Measurements from ENCODE around the gene KIF6.

The KIF6 gene

DNA sequence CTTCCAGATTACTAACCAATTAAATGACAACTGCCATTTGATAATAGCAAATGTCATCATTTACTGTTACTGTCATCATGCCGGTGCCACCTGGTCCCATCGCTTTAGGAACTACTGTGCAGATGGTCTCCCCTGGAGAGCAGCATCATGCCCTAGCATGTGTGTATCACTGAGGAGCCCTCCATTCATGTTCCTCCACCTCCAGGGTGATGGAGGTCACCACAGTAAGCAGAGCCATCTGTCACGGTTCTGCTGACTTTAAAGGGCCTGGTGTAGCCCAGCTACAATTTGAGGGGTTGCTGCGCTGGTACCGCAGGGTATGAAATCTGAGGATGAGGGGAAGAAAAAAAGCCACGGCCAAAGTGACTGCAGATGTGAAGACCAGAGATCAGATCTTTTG lies 283.9 kb downstream of the KIF6 start:
- H3K4me1 ChIP-seq (ENCODE audit: control insufficient read depth, insufficient read depth, low read length): no peaks in the 10 kb centered on the region
- H3K27me3 ChIP-seq (ENCODE audit: control insufficient read depth, insufficient read depth, low read length): no peaks in the 10 kb centered on the region
- H3K36me3 ChIP-seq (ENCODE audit: control insufficient read depth, insufficient read depth, low read length): no peaks in the 10 kb centered on the region
- H3K27ac ChIP-seq (ENCODE audit: low read depth, low read length): no peak overlapping the region
- H3K4me3 ChIP-seq (ENCODE audit: low read length): no peak overlapping the region
- no peak overlapping the region for H3K9ac ChIP-seq (ENCODE audit: low read length)

- H3K4me3 ChIP-seq (ENCODE audit: low read length): no peak overlapping the region
- no peaks in the 10 kb centered on the region for H3K36me3 ChIP-seq (ENCODE audit: control insufficient read depth, insufficient read depth, low read length)
- no peaks in the 10 kb centered on the region for H3K27me3 ChIP-seq (ENCODE audit: control insufficient read depth, insufficient read depth, low read length)
- no peak overlapping the region for H3K9ac ChIP-seq (ENCODE audit: low read length)
- no peak overlapping the region for H3K27ac ChIP-seq (ENCODE audit: low read depth, low read length)
- H3K4me1 ChIP-seq (ENCODE audit: control insufficient read depth, insufficient read depth, low read length): no peaks in the 10 kb centered on the region
Measured at GRCh38 chr6:39440039-39440426, 285.2 kb downstream of the KIF6 start.

DNA sequence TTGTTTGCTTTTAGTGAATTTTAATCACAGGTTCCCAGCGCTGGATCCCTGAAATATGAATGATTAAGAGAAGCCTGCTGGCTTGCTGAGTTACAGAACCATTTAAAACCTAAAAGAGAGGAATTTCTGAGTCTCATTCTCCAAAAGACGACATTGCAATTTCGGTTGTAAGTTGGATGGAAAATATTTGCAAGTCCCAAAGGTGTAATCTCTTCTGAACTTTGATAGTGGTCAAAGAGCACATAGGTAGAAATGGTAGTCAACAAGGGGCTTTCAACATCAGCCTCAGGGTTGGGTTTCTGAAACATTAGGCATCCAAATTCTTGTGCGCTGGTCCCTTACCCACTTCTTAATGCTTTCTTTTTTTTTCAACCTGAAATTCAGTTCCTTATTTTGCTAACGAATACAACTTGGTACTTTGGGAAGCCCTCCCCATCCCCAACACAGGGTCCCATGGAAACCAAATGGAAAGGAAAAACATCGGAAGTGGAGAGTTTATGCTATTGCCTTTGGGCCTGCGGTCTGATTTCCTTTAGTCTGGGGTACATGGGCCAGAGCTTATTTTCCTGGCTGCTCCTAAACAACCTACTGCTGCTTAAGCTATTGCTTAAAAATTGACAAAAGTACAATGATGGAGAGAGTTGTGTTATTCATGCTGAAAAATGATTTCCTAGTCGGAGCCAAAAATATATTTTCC lies 285.7 kb downstream of the KIF6 start:
- Histone ChIP-seq H3K27me3 (ENCODE audit: control insufficient read depth, insufficient read depth, low read length) (no peaks in the 10 kb centered on the region), H3K36me3 (ENCODE audit: control insufficient read depth, insufficient read depth, low read length) (no peaks in the 10 kb centered on the region), H3K4me1 (ENCODE audit: control insufficient read depth, insufficient read depth, low read length) (no peaks in the 10 kb centered on the region), H3K4me3 (ENCODE audit: low read length) (no peak overlapping the region), H3K9ac (ENCODE audit: low read length) (no peak overlapping the region), H3K27ac (ENCODE audit: low read depth, low read length) (no peak overlapping the region)

GRCh38 chr6:39433630-39434029 lies 291.6 kb downstream of the KIF6 start:
- H3K4me3 ChIP-seq (ENCODE audit: low read length): no peak overlapping the region
- no peak overlapping the region for H3K9ac ChIP-seq (ENCODE audit: low read length)
- no peak overlapping the region for H3K27ac ChIP-seq (ENCODE audit: low read depth, low read length)
- peaks cover 8% of the 10 kb centered on the region for H3K4me1 ChIP-seq (ENCODE audit: control insufficient read depth, insufficient read depth, low read length)
- H3K36me3 ChIP-seq (ENCODE audit: control insufficient read depth, insufficient read depth, low read length): no peaks in the 10 kb centered on the region
- no peaks in the 10 kb centered on the region for H3K27me3 ChIP-seq (ENCODE audit: control insufficient read depth, insufficient read depth, low read length)

- no peaks in the 10 kb centered on the region for H3K27me3 ChIP-seq (ENCODE audit: control insufficient read depth, insufficient read depth, low read length)
- no peak overlapping the region for H3K27ac ChIP-seq (ENCODE audit: low read depth, low read length)
- H3K4me3 ChIP-seq (ENCODE audit: low read length): no peak overlapping the region
- no peak overlapping the region for H3K9ac ChIP-seq (ENCODE audit: low read length)
- H3K4me1 ChIP-seq (ENCODE audit: control insufficient read depth, insufficient read depth, low read length): peaks cover 8% of the 10 kb centered on the region
- H3K36me3 ChIP-seq (ENCODE audit: control insufficient read depth, insufficient read depth, low read length): no peaks in the 10 kb centered on the region
Measured at GRCh38 chr6:39432330-39433025, 292.7 kb downstream of the KIF6 start.

- H3K4me1 ChIP-seq (ENCODE audit: control insufficient read depth, insufficient read depth, low read length): peaks cover 8% of the 10 kb centered on the region
- H3K36me3 ChIP-seq (ENCODE audit: control insufficient read depth, insufficient read depth, low read length): no peaks in the 10 kb centered on the region
- H3K27me3 ChIP-seq (ENCODE audit: control insufficient read depth, insufficient read depth, low read length): no peaks in the 10 kb centered on the region
- peak overlapping the region; percentile 64 for H3K27ac ChIP-seq (ENCODE audit: low read depth, low read length)
- no peak overlapping the region for H3K9ac ChIP-seq (ENCODE audit: low read length)
- H3K4me3 ChIP-seq (ENCODE audit: low read length): no peak overlapping the region
Measured at GRCh38 chr6:39430871-39431523, 294.2 kb downstream of the KIF6 start.

DNA sequence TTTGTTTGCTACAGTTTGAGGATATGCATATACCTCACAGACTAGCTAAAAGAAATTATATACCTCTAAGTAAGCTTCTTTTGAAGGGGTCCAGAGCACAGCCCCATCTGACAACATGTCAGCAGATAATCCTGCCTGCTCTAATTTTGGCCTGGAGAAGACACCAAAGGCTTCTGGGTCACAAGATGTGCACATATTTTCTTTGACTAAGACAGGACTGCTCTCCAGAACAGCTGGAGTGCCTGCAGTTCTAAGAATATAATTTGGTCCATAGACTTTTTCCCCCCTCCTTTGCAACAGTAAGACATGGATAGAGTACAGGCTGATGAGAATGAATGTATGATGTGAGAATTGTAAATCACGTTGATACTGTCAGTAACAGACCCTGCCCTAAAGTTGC lies 294.8 kb downstream of the KIF6 start:
- Histone ChIP-seq H3K4me1 (ENCODE audit: control insufficient read depth, insufficient read depth, low read length) (peaks cover 8% of the 10 kb centered on the region), H3K27me3 (ENCODE audit: control insufficient read depth, insufficient read depth, low read length) (no peaks in the 10 kb centered on the region), H3K36me3 (ENCODE audit: control insufficient read depth, insufficient read depth, low read length) (no peaks in the 10 kb centered on the region), H3K9ac (ENCODE audit: low read length) (no peak overlapping the region), H3K4me3 (ENCODE audit: low read length) (no peak overlapping the region), H3K27ac (ENCODE audit: low read depth, low read length) (peak overlapping the region; percentile 64)

DNA sequence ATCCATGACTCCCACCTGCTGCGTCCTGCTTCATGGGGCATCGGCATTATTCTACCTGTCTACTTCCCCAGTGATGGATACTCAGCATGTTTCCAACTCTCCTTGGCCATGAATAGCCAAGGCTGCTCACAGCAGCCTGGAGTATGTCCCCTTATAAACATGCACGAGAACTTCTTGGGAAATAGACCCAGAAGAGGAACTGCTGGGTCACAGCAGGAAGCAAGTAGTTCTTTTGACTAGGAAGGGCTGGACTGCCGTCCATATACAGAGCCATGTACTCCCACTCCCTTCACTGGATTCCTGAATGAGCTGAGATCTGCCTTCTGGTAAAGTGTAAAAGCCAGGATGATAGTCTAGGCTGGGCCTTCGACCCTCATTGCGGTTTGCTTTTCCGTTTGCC lies 296.4 kb downstream of the KIF6 start:
- Histone ChIP-seq H3K9ac (ENCODE audit: low read length) (no peak overlapping the region), H3K27ac (ENCODE audit: low read depth, low read length) (no peak overlapping the region), H3K27me3 (ENCODE audit: control insufficient read depth, insufficient read depth, low read length) (no peaks in the 10 kb centered on the region), H3K4me1 (ENCODE audit: control insufficient read depth, insufficient read depth, low read length) (peaks cover 8% of the 10 kb centered on the region), H3K4me3 (ENCODE audit: low read length) (no peak overlapping the region), H3K36me3 (ENCODE audit: control insufficient read depth, insufficient read depth, low read length) (no peaks in the 10 kb centered on the region)

DNA sequence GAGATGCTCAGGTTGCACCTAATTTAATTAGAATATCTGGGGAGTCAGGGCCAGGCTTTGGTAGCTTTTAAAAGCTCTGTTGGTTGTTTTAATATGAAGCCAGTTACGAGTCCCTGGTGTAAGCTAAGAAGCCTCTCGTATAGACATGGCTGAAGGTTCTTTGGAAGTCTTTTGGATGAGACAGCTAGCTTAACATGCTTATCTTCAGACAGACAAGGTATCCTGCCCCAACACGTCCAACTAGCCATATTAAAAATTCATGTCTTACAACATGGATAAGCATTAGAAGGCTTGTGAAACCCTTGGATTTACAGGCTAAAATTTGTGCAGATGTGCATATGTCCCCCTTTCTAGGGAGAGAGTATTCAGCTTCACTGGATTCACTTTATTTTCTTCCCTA lies 297.1 kb downstream of the KIF6 start:
- H3K9ac ChIP-seq (ENCODE audit: low read length): no peak overlapping the region
- H3K27ac ChIP-seq (ENCODE audit: low read depth, low read length): no peak overlapping the region
- no peaks in the 10 kb centered on the region for H3K27me3 ChIP-seq (ENCODE audit: control insufficient read depth, insufficient read depth, low read length)
- no peak overlapping the region for H3K4me3 ChIP-seq (ENCODE audit: low read length)
- peaks cover 8% of the 10 kb centered on the region for H3K4me1 ChIP-seq (ENCODE audit: control insufficient read depth, insufficient read depth, low read length)
- H3K36me3 ChIP-seq (ENCODE audit: control insufficient read depth, insufficient read depth, low read length): no peaks in the 10 kb centered on the region

DNA sequence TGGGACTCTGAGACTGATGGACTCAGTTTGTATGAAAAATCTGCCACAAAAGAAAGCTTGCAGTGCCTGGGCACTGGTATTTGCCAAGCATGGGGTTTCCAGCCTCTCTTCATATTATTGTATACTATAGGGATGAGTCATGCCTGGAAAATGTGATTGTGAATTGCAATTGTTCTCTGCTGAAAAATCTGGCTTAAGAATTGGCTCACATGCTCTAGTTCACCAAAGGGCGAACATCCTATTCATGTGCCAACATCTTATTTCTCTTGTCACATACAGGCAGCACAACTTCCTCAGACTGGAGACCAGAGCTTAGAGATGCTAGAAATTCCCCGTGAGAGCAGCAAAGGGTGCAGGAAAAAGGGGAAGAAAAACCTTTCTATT lies 299.1 kb downstream of the KIF6 start:
- Histone ChIP-seq H3K4me1 (ENCODE audit: control insufficient read depth, insufficient read depth, low read length) (peaks cover 5% of the 10 kb centered on the region), H3K4me3 (ENCODE audit: low read length) (no peak overlapping the region), H3K27ac (ENCODE audit: low read depth, low read length) (no peak overlapping the region), H3K9ac (ENCODE audit: low read length) (no peak overlapping the region), H3K36me3 (ENCODE audit: control insufficient read depth, insufficient read depth, low read length) (no peaks in the 10 kb centered on the region), H3K27me3 (ENCODE audit: control insufficient read depth, insufficient read depth, low read length) (no peaks in the 10 kb centered on the region)

GRCh38 chr6:39425346-39426072 lies 299.7 kb downstream of the KIF6 start:
- Histone ChIP-seq H3K4me3 (ENCODE audit: low read length) (no peak overlapping the region), H3K4me1 (ENCODE audit: control insufficient read depth, insufficient read depth, low read length) (peaks cover 5% of the 10 kb centered on the region), H3K9ac (ENCODE audit: low read length) (no peak overlapping the region), H3K36me3 (ENCODE audit: control insufficient read depth, insufficient read depth, low read length) (no peaks in the 10 kb centered on the region), H3K27me3 (ENCODE audit: control insufficient read depth, insufficient read depth, low read length) (no peaks in the 10 kb centered on the region), H3K27ac (ENCODE audit: low read depth, low read length) (no peak overlapping the region)

DNA sequence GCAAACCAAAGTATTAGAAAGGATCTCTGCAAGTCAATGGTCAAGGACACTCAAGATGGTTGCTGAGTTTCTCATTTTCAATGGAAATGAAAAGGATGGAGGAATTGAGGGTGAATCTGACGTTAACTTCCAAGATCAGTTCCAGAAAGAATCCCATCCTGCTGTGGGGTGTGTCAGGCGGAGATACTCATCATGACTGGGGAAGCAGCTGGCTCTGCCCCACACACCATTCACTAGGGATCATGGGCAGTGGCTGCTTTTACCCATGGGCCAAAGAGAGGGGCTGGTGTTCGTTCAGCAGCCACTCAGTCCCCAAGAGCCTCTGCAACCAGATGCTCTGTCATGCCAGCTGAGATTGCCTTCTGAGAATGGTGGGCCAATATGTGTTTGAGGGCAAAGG lies 300.4 kb downstream of the KIF6 start:
- no peak overlapping the region for H3K27ac ChIP-seq (ENCODE audit: low read depth, low read length)
- no peak overlapping the region for H3K4me3 ChIP-seq (ENCODE audit: low read length)
- no peaks in the 10 kb centered on the region for H3K27me3 ChIP-seq (ENCODE audit: control insufficient read depth, insufficient read depth, low read length)
- H3K36me3 ChIP-seq (ENCODE audit: control insufficient read depth, insufficient read depth, low read length): no peaks in the 10 kb centered on the region
- no peak overlapping the region for H3K9ac ChIP-seq (ENCODE audit: low read length)
- peaks cover 6% of the 10 kb centered on the region for H3K4me1 ChIP-seq (ENCODE audit: control insufficient read depth, insufficient read depth, low read length)
